DOHH2 (cell line): ENCODE measurements around the gene RLF.
"Not testable (repeated sequence)": the region's sequence is repeated elsewhere in the genome, so short reads cannot be mapped to it uniquely, and the experiment has no call there.

Source experiments
- CTCF ChIP-seq: fragments of 200-600 bp; sonication (generic); IDR thresholded peaks from one replicate; pipeline ENCODE4 v1.5.1; 2014; ENCODE audit warnings: antibody characterized with exemption, mild to moderate bottlenecking, low read depth, low read length; ENCODE audit not compliant: poor library complexity, severe bottlenecking
- EZH2phosphoT487 ChIP-seq: fragments of 200-600 bp; sonication (generic); IDR thresholded peaks from 2 replicates; pipeline ENCODE4 v1.6.1; 2017; ENCODE audit warnings: borderline replicate concordance, mild to moderate bottlenecking, antibody characterized with exemption, low read length, moderate library complexity, mixed read lengths

DNA sequence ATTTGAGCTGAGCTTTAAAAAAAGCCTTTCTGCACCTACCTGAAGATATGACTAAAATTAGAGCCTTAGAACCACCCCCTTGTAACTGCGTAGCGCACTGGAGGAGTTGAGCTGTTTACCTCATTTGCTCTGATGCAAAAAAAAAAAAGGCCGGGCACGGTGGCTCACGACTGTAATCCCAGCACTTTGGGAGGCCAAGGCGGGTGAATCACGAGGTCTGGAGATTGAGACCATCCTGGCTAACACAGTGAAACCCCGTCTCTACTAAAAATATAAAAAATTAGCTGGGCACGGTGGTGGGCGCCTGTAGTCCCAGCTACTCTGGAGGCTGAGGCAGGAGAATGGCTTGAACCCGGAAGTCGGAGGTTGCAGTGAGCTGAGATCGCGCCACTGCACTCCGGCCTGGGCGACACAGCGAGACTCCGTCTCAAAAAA is 60.3 kb downstream of the RLF start:
- TF ChIP-seq CTCF, EZH2phosphoT487: not testable (repeated sequence)
